DOHH2 (cell line): ENCODE data around the gene ALG1.
"Not testable (repeated sequence)": the region's sequence is repeated elsewhere in the genome, so short reads cannot be mapped to it uniquely, and the experiment has no call there.

Experiments
- H3F3A ChIP-seq: fragments of 200-600 bp; sonication (generic), shearing (Covaris generic); 2 replicates; pipeline ENCODE4 v1.6.0; 2016; ENCODE audit warnings: antibody characterized with exemption, mild to moderate bottlenecking; ENCODE audit not compliant: control insufficient read depth, insufficient read depth
- H3K27ac ChIP-seq: fragments of 200-600 bp; sonication (generic); 2 replicates; pipeline ENCODE4 v1.5.1; 2014; ENCODE audit warnings: low read depth, mild to moderate bottlenecking, low read length, moderate library complexity
- H3K27me3 ChIP-seq: fragments of 200-600 bp; sonication (generic); 2 replicates; pipeline ENCODE4 v1.6.1; 2014; ENCODE audit warnings: mild to moderate bottlenecking, low read length, mixed read lengths; ENCODE audit not compliant: control insufficient read depth
- H3K36me3 ChIP-seq: fragments of 200-600 bp; sonication (generic); 2 replicates; pipeline ENCODE4 v1.6.1; 2014; ENCODE audit warnings: mild to moderate bottlenecking, low read length, moderate library complexity, mixed read lengths; ENCODE audit not compliant: control insufficient read depth
- H3K4me1 ChIP-seq: fragments of 200-600 bp; sonication (generic); 2 replicates; pipeline ENCODE4 v1.6.1; 2014; ENCODE audit warnings: mild to moderate bottlenecking, low read length, mixed read lengths; ENCODE audit not compliant: control insufficient read depth
- H3K4me2 ChIP-seq: fragments of 200-600 bp; sonication (generic); 2 replicates; pipeline ENCODE4 v1.6.0; 2014; ENCODE audit warnings: mild to moderate bottlenecking, low read length, moderate library complexity
- H3K4me3 ChIP-seq: fragments of 200-600 bp; sonication (generic); 2 replicates; pipeline ENCODE4 v1.5.1; 2014; ENCODE audit warnings: mild to moderate bottlenecking, low read length, mixed read lengths
- H3K79me2 ChIP-seq: fragments of 200-600 bp; sonication (generic); 2 replicates; pipeline ENCODE4 v1.6.1; 2014; ENCODE audit warnings: mild to moderate bottlenecking, low read length, mixed read lengths; ENCODE audit not compliant: control insufficient read depth
- H3K9me2 ChIP-seq: fragments of 200-600 bp; sonication (generic); replicated peaks from 2 replicates; pipeline ENCODE4 v1.6.1; 2014; ENCODE audit warnings: mild to moderate bottlenecking, low read length, mixed read lengths; ENCODE audit not compliant: control insufficient read depth
- H3K9me3 ChIP-seq: fragments of 200-600 bp; sonication (generic); 2 replicates; pipeline ENCODE4 v1.6.1; 2014; ENCODE audit warnings: antibody characterized with exemption, low read length, mixed read lengths; ENCODE audit not compliant: control insufficient read depth, insufficient read depth
- H4K20me1 ChIP-seq: fragments of 200-600 bp; sonication (generic); 2 replicates; pipeline ENCODE4 v1.6.0; 2014; ENCODE audit warnings: low read depth, mild to moderate bottlenecking, antibody characterized with exemption, low read length, moderate library complexity; ENCODE audit not compliant: control insufficient read depth, insufficient read depth

ALG1 gene

DNA sequence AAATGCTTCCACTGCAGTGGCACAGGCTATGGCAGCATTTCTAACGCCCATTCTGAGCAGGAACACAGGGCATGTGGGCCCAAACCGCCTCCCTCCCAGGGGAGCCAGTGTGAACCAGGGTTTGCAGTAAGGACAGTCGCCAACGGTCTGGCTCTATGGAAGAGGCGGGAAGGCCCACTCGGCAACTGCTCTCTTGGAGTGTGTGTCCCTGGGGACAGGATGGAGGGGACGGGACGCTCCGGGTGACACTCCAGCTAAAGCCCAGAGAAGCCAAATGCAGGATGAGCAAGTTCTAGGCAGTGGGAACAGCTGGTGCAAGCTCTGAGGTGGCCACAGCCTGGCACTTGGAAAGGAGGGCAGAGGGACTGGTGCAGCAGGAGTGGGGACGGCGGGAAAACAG, 22.1 kb downstream of the ALG1 start:
- not testable (repeated sequence) for H4K20me1 ChIP-seq, H3K9me2 ChIP-seq, H3K79me2 ChIP-seq, H3K36me3 ChIP-seq, H3K27me3 ChIP-seq, H3K4me1 ChIP-seq, H3K4me3 ChIP-seq, H3F3A ChIP-seq, H3K27ac ChIP-seq, H3K4me2 ChIP-seq, H3K9me3 ChIP-seq

DNA sequence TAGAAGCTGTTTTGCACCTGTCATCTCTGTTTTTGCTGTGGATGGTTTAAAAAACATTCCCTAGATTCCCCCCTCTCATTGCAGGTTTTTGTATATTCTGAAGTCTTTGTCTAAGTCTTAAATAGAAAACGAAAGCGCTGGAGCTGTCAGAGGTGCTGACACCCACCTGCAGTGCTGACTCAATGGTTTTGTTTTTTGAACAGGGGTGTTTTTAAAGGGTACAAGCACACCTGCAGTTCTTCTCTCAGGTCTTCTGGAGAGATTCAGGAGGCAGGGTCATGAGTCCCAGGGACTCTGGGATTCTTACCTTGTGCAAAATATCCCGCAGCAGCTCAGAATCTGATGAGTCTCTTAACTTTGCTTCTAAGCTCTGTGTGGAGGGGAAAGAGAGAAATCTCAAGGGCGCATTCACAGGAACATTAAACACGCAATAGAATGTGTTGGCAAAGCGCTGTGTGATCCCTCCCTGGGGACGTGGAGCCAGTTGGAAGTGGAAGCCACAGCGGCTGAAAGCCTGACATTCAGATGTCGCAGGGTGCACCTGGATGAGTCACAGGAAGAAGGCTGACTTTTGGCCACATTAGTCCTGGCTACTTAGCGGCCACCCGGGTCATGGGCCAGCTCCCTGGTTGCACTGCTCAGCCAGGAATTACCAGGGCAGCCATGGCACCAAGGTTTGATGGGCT, 23.6 kb downstream of the ALG1 start:
- not testable (repeated sequence) for H3F3A ChIP-seq, H3K4me2 ChIP-seq, H3K79me2 ChIP-seq, H4K20me1 ChIP-seq, H3K4me1 ChIP-seq, H3K27ac ChIP-seq, H3K27me3 ChIP-seq, H3K4me3 ChIP-seq, H3K9me2 ChIP-seq, H3K9me3 ChIP-seq, H3K36me3 ChIP-seq

DNA sequence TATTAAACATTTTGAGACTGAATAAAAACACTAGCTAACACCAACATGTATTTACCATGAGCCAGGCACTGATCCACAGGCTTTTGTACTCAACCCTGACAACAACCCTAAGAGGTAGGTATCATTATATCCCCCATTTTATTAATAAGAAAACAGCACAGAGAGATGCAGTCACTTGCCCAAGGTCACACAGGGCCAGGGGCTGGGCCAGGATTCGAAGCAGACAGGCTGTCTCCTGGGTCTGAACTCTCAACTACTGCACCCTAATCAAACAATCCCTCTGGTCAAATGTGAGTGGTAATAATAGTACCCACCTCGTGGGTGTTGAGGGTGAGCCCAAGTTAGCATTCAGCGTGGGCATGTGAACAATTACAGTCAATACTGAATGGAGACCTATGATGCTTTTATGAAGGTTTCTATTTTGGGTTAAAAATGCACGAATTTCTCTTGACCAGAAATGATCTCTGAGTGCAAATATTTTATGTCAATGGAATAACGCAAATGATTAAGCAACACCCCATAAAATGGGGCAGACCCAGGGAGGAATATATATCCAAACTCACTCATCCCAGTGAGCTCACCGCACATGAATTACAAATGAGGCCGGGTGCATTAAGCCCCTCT, 24.9 kb downstream of the ALG1 start:
- not testable (repeated sequence) for H3K79me2 ChIP-seq, H3K27ac ChIP-seq

DNA sequence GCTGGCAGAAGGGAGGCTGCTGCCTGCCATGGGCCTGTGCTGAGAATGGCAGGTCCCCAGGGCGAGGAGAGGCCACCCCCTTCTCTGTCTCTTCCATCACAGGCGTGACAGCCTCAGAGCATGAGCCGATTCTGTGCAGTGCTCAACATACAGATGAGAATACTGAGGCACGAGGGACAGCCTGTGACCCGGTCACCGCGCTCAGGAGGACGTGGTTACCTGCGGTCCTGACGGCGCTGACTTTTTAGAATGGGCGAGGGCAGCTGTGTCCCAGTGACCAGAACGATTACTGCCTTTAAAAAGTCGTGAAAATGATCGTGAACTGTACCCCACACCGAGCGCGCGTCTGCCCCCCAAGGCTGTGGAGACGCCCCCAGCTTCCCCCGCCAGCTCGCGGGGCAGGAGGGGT, 25.4 kb downstream of the ALG1 start:
- not testable (repeated sequence) for H3K27me3 ChIP-seq, H3F3A ChIP-seq, H3K79me2 ChIP-seq, H3K4me1 ChIP-seq, H3K36me3 ChIP-seq, H3K9me2 ChIP-seq, H4K20me1 ChIP-seq, H3K9me3 ChIP-seq
- Histone ChIP-seq H3K4me2 (peak overlapping the region; percentile 71), H3K27ac (0 out of 2 replicates have a peak overlapping the region, but pooled peaks have one; percentile 4), H3K4me3 (peak overlapping the region; percentile 79)

More for the DNA sequence above, 24.9 kb downstream of the ALG1 start:
- not testable (repeated sequence) for H3K36me3 ChIP-seq, H3K27me3 ChIP-seq, H3F3A ChIP-seq, H3K9me2 ChIP-seq, H3K9me3 ChIP-seq, H4K20me1 ChIP-seq, H3K4me1 ChIP-seq
- H3K4me3 ChIP-seq: peak overlapping the region; percentile 79
- H3K4me2 ChIP-seq: peak overlapping the region; percentile 71

DNA sequence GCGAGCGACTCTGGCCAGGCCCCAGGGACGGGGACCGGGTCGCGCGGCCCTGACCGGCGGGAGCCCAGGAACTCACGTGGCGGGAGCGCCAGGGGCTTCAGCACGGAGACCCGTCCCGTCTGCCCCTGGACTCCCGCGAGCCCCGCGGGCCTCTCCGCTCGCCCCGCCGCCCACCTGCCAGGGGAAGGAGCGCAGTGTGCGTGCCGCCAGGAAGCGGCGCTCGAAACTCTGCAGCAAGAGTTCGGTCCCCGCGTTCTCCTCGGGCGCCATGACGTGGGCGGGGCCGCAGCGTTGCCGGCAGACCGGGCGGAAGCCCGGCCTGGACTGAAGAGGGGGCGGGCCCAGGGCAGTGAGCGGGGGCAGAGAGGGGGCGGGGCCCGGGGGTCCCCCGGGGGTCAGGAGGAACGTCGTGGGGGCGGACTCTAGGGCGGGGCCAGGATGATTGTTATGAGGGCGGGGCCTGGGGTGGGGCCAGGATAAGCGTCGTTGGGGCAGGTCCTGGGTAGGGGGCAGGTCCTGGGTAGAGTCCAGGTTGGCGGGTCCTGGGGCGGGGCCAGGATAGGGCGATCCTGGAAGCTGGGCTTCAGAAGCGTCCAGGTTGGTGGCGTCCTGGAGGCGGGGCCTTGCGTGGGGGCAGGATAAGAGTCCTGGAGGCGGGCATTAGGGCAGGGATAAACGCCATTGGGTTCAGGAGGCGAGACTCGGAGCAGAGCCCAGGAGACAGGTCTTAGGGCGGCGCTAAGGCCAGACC, 26.0 kb downstream of the ALG1 start, which contains the start of gene EEF2KMT:
Gene EEF2KMT (minus strand): TSS at position 326 of the 751 bp plus-strand sequence. CDS start 56 bp downstream, at position 270.
- H3K27me3 ChIP-seq, H3K9me3 ChIP-seq, H4K20me1 ChIP-seq, H3K9me2 ChIP-seq, H3F3A ChIP-seq, H3K79me2 ChIP-seq, H3K4me1 ChIP-seq, H3K36me3 ChIP-seq: not testable (repeated sequence)
- Histone ChIP-seq H3K4me3 (peak within 1 kb of the TSS; percentile 79), H3K4me2 (peak within 1 kb of the TSS; percentile 74), H3K27ac (0 out of 2 replicates have a peak within 1 kb of the TSS, but pooled peaks have one; percentile 4)

DNA sequence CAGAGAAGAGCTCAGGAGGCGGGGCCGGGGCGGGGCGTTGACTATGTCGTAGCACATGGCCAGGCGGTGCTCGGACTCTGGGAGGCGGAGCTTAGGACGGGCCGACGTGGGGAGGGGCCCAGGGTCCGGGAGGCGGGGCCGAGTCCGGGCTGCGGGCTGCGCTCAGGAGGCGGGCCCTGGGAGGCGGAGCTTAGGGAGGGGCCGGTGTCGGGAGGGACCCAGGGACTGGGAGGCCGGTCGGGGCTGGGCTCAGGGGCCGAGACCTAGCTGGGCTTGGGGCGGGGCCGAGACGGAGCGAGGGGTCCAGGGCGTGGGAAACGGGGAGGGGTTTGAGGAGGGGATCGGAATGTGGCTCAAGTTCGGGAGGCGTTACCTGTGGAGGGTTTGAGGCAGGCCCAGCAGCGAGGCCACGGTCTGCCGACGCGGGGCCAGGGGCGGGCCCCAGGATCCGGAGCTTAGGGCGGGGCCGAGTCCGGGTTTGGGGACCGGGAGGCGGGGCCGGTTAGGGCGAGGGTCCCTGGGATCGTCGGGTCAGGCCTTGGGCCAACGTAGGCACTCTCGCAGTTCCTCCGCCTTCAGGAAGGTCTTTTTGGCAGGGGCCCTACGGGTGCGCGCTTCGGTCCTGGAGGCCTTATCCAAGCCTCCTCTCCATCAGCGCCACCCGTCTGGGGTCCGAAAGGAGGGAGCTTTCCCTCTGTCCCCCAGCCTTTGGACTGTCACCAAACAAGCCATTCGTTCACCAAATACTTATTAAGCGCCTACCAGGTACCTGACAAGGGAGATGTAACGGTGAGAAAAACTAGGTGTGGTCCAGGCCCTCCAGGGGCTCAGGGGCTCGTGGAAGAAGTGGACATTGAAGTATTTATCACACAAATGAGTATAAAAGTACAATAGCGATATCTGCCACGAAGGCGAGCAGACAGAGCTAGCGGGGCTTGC, 26.8 kb downstream of the ALG1 start:
- not testable (repeated sequence) for H3K27ac ChIP-seq, H3K9me2 ChIP-seq, H4K20me1 ChIP-seq, H3K9me3 ChIP-seq, H3K27me3 ChIP-seq, H3K36me3 ChIP-seq, H3K4me1 ChIP-seq, H3F3A ChIP-seq, H3K79me2 ChIP-seq
- Histone ChIP-seq H3K4me2 (peak overlapping the region; percentile 74), H3K4me3 (peak overlapping the region; percentile 79)

DNA sequence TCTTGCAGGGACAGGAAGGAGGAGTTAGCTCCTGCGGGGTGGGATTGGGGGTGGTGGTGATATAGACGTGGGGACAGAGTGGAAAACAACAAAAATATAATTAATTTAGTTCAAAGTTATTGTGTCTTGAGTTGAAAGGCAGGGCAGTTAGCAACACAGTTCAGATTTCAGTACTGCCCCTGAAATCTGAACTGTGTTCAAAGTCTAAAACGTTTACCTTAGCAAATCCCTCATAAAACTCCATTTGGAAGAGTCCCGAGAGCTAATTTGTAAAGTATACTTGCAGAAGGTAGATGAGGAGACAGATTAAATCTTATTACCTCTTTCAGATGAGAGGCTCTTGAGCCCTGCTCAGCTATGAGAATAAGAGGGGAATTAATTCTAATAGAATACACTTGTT, 27.5 kb downstream of the ALG1 start:
- not testable (repeated sequence) for H3K9me2 ChIP-seq, H3K79me2 ChIP-seq, H4K20me1 ChIP-seq, H3K9me3 ChIP-seq, H3K27me3 ChIP-seq, H3K4me1 ChIP-seq, H3K4me3 ChIP-seq, H3K4me2 ChIP-seq, H3F3A ChIP-seq, H3K36me3 ChIP-seq, H3K27ac ChIP-seq
